Adrenal gland (tissue), 12 donors: ENCODE data around the gene TSPAN16. TPM values are rescaled to one million over a fixed set of nuclear protein-coding genes. Genes with fewer than 3 reads are reported as not detected.

Experiments
- DNase-seq, 7 donors: peaks; one replicate each; pipeline ENCODE4 v3.0.0-alpha.2; 2019 to 2020
- H3K27ac ChIP-seq, 5 donors: fragments of 200-600 bp; sonication (generic) in 4 of 5; 1 replicate in 3 of 5; 2 replicates in 2 of 5; pipeline versions ENCODE4 v1.5.1 to v1.8.0; 2016 to 2020; ENCODE audit warnings: mild to moderate bottlenecking in 1 of 5
- H3K27me3 ChIP-seq: fragments of 200-600 bp; 2 replicates; pipeline ENCODE4 v1.8.0; 2021
- H3K36me3 ChIP-seq, 2 donors: fragments of 200-600 bp; replicated peaks in 1 of 2; 1 replicate in 1 of 2; 2 replicates in 1 of 2; pipeline versions ENCODE4 v1.5.1 to v1.8.0; 2018 to 2022
- H3K4me1 ChIP-seq, 2 donors: fragments of 200-600 bp; replicated peaks in 1 of 2; 1 replicate in 1 of 2; 2 replicates in 1 of 2; pipeline versions ENCODE4 v1.5.1 to v1.8.0; 2018 to 2021
- H3K4me3 ChIP-seq, 4 donors: fragments of 200-600 bp; sonication (generic) in 3 of 4; one replicate each; pipeline ENCODE4 v1.5.1; 2016 to 2018
- H3K9me3 ChIP-seq, 3 donors: fragments of 200-600 bp; sonication (generic) in 1 of 3; replicated peaks in 1 of 3; 1 replicate in 2 of 3; 2 replicates in 1 of 3; pipeline versions ENCODE4 v1.5.1 to v1.8.0; 2016 to 2021
- POLR2A ChIP-seq, 2 donors: fragments of 450-650 bp; IDR thresholded peaks; one replicate each; pipeline ENCODE4 v1.6.1; 2017; ENCODE audit warnings: antibody characterized with exemption in 2 of 2, mild to moderate bottlenecking in 2 of 2, moderate library complexity in 1 of 2
- WGBS, 4 donors: extraction: QIAGEN DNeasy Blood & Tissue Kit in 2 of 4; methylation state at CpG; one replicate each; pipeline versions ENCODE4 v1.1.5 to v1.1.7; 2013 to 2017; 5-methylcytosine and 5-hydroxymethylcytosine counted together
- intact Hi-C, 2 donors: fragments of 100-400 bp; cut with DNase I; formaldehyde crosslinking; loops; one replicate each; pipeline versions ENCODE4 v1.14.1 to v1.15.0; 2022 to 2023
- polyA plus RNA-seq, 3 donors: library from polyadenylated mRNA; stranded (reverse); fragments of 200-250 nt in 2 of 3; fragments of 350-450 nt in 1 of 3; fragmentation: Illumina TruSeq in 1 of 3; extraction: RNeasy Lipid Tissue Mini Kit (QIAGEN cat#74804) in 1 of 3; gene quantifications; one replicate each; pipeline ENCODE4 v1.2.3, GENCODE V29; 2013 to 2014
- total RNA-seq, 9 donors: library from RNA; depleted of rRNA in 4 of 9; stranded (reverse); fragments of >200 nt in 4 of 9; fragments of 120-200 nt in 1 of 9; fragmentation: NEBNext Ultra II Directional in 1 of 9; extraction: Animal tissue kit (Norgen Biotek cat#: 25700) in 1 of 9; gene quantifications; one replicate each; pipeline versions ENCODE4 v1.1.0 to v1.2.4, GENCODE V29; 2013 to 2023
- TF ChIP-seq, protein P1 (sequence below), 6 experiments: fragments of 450-650 bp in 4 of 6; fragments of 200-600 bp in 2 of 6; sonication (generic) in 1 of 6; IDR thresholded peaks; 1 replicate in 5 of 6; 2 replicates in 1 of 6; pipeline versions ENCODE4 v1.5.1 to v1.8.0; 2016 to 2021; ENCODE audit warnings: antibody characterized with exemption in 6 of 6, mild to moderate bottlenecking in 2 of 6, moderate library complexity in 1 of 6
- donor health status: healthy with polysubstance abuse.
- donor health status: Bipolar disorder and iron deficiency.
- donor health status: DM: yes; HTN: yes; CAD: no.
- donor health status: DM: no; HTN: no; CAD: no.
- donor health status: DM: no; HTN: no; CAD: no.
- donor health status: DM: yes; HTN: yes; CAD: no.

TSPAN16 gene
- total and polyA plus RNA-seq, 12 donors, result not detected

DNA sequence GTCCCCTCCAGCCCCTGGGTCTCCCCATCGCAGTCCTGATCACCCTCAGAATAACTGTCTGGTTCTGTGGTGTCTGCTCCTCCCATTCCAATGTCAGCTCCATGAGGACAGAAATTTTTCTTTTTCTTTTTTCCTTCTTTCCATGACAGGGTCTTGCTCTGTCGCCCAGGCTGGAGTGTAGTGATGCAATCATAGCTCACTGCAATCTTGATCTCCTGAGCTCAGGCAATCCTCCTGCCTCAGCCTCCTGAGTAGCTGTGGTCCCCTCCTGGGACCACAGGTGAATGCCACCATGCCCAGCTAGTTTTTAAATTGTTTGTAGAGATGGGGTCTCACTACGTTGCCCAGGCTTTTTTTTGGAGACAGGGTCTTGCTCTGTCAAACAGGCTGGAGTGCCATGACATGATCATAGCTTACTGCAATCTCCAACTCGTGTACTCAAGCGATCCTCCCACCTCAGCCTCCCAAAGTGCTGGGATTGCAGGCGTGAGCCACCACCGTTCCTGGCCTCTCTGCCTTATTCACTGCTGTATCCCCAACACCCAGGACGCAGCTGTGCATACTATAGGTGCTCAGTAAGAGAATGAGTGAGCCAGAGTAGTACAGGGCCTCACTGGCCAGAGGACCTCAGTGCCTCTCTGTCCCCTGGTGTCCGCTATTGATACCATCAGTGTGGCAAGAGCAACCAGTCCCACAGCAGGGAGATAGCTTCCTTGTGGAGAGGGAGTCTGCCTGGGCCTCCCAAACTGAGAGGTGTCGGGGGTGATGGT, 28.5 kb upstream of the TSPAN16 start:
- H3K4me3 ChIP-seq, result no peak overlapping the region
- H3K27ac ChIP-seq, result peak overlapping the region in 1 of 5 donors; percentile 20
- no peaks in the 10 kb centered on the region for H3K36me3 ChIP-seq
- intact Hi-C loops, result no loop called here
- no peak for TF ChIP-seq POLR2A (IDR thresholded peaks at IDR 0.05)
- no peaks in the 10 kb centered on the region for H3K9me3 ChIP-seq
- 87 to 91% (median 88%) methylated on average over 5 to 10 of the region's 10 CpGs for WGBS, 4 donors
- H3K27me3 ChIP-seq, result no peaks in the 10 kb centered on the region
- H3K4me1 ChIP-seq, result peaks cover 3 to 6% of the 10 kb centered on the region in 2 donors
- no peak for DNase-seq

DNA sequence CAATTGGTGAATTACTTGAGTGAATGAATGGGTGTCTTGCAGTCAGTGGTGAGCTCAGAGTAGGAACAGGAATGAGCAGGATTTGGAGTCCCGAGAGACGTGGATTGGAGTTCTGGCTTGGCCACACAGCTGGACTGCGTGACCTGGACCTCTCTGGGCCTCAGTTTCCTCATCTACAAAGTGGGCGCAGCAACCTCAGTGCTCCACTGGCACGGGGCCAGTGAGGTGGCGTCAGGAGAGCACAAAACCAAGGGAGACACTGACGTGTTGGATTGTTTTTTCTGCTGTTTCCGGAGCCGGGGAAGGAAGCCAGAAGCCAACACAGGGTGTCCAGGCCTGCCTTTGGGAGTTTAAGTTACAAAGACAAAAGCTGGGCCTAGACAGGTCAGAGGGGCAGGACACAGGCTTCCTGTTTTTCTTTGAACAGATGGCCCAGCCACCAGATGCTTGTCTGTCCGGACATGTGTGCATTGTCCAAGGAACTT, 27.1 kb upstream of the TSPAN16 start:
- H3K9me3 ChIP-seq, result no peaks in the 10 kb centered on the region
- H3K27ac ChIP-seq, result peak overlapping the region in 2 of 5 donors; percentile 7 to 65
- DNase-seq, result peak; percentile 49 to 90 (median 70)
- intact Hi-C loops, result no loop called here
- H3K36me3 ChIP-seq, result no peaks in the 10 kb centered on the region
- TF ChIP-seq POLR2A (IDR thresholded peaks at IDR 0.05), result no peak
- TF ChIP-seq, protein P1, sequence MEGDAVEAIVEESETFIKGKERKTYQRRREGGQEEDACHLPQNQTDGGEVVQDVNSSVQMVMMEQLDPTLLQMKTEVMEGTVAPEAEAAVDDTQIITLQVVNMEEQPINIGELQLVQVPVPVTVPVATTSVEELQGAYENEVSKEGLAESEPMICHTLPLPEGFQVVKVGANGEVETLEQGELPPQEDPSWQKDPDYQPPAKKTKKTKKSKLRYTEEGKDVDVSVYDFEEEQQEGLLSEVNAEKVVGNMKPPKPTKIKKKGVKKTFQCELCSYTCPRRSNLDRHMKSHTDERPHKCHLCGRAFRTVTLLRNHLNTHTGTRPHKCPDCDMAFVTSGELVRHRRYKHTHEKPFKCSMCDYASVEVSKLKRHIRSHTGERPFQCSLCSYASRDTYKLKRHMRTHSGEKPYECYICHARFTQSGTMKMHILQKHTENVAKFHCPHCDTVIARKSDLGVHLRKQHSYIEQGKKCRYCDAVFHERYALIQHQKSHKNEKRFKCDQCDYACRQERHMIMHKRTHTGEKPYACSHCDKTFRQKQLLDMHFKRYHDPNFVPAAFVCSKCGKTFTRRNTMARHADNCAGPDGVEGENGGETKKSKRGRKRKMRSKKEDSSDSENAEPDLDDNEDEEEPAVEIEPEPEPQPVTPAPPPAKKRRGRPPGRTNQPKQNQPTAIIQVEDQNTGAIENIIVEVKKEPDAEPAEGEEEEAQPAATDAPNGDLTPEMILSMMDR (IDR thresholded peaks at IDR 0.05), result no peak
- H3K27me3 ChIP-seq, result no peaks in the 10 kb centered on the region
- WGBS, 4 donors, result 36 to 50% (median 48%) methylated on average over 9 to 10 of the region's 10 CpGs
- no peak overlapping the region for H3K4me3 ChIP-seq
- H3K4me1 ChIP-seq, result no peaks in the 10 kb centered on the region

DNA sequence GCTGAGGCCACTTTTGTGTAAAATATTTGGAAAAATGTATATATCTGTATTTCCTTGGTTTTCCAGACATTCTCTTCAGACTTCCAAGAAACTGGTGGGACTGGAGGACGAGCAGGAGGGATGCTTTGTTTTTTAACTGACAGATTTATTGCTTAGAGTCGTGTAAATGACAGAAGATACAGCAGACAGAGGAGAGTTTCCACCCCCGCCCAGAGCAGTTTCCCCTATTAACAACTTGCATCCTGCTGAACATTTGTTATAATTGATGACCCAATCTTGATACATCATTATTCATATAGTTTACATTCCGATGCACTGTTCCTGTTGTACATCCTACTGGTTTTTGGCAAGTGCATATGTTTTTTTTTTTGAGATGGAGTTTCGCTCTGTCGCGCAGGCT, 26.6 kb upstream of the TSPAN16 start:
- Histone ChIP-seq H3K4me3 (no peak overlapping the region), H3K36me3 (no peaks in the 10 kb centered on the region), H3K27ac (peak overlapping the region in 2 of 5 donors; percentile 7 to 53), H3K4me1 (no peaks in the 10 kb centered on the region), H3K9me3 (no peaks in the 10 kb centered on the region), H3K27me3 (no peaks in the 10 kb centered on the region)
- intact Hi-C loops, result no loop called here
- DNase-seq, result no peak
- WGBS, 4 donors, result 33 to 57% (median 51%) methylated on average over 7 of the region's 7 CpGs
- TF ChIP-seq POLR2A (IDR thresholded peaks at IDR 0.05), result no peak
- TF ChIP-seq, protein P1 (IDR thresholded peaks at IDR 0.05), result no peak

DNA sequence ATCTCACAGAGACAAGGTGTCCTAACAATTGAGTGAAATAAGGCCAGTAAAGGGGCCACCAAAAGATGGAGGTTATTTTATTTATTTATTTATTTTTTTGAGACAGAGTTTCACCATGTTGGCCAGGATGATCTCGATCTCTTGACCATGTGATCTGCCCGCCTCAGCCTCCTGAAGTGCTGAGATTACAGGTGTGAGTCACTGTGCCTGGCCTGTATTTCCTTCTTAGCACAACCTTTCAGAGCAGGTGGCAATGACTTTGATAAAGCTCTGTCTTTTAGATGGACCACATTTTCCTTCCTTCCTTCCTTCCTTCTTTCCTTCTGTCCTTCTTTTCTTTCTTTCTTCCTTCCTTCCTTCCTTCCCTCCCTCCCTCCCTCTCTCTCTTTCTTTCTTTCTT, 22.7 kb upstream of the TSPAN16 start:
- 47 to 90% (median 69%) methylated on average over 2 of the region's 2 CpGs for WGBS, 4 donors
- TF ChIP-seq, protein P1 (IDR thresholded peaks at IDR 0.05), result no peak
- no peak for TF ChIP-seq POLR2A (IDR thresholded peaks at IDR 0.05)
- Histone ChIP-seq H3K4me3 (no peak overlapping the region), H3K9me3 (no peaks in the 10 kb centered on the region), H3K36me3 (no peaks in the 10 kb centered on the region), H3K27me3 (no peaks in the 10 kb centered on the region), H3K4me1 (no peaks in the 10 kb centered on the region), H3K27ac (no peak overlapping the region)
- intact Hi-C loops, result no loop called here
- no peak for DNase-seq

DNA sequence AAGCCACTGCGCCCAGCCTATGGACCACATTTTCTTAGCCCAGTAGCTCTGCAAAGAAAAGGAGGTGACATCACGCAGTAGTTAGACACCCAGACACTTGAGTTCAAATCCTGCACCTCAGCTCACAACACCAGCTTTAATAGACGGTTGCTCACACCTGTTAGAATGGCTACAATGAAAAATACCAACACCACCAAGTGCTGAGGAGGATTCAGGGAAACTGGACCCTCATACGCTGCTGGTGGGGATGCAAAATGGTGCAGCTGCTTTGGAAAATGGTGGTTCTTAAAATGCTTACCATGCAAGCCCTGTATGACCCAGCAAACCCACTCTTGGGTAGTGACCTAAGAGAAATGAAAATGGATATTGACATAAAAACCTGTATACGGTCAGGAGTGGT, 22.0 kb upstream of the TSPAN16 start:
- H3K4me3 ChIP-seq, result no peak overlapping the region
- 72 to 88% (median 80%) methylated on average over 4 to 5 of the region's 5 CpGs for WGBS, 4 donors
- no peaks in the 10 kb centered on the region for H3K27me3 ChIP-seq
- DNase-seq, result no peak
- no peak overlapping the region for H3K27ac ChIP-seq
- no peaks in the 10 kb centered on the region for H3K4me1 ChIP-seq
- TF ChIP-seq, protein P1 (IDR thresholded peaks at IDR 0.05), result no peak
- no peak for TF ChIP-seq POLR2A (IDR thresholded peaks at IDR 0.05)
- H3K9me3 ChIP-seq, result no peaks in the 10 kb centered on the region
- no peaks in the 10 kb centered on the region for H3K36me3 ChIP-seq
- intact Hi-C loops, result no loop called here
